ENCODE data around the gene PEX16. TPM values are rescaled to one million over a fixed set of nuclear protein-coding genes. Genes with fewer than 3 reads are reported as not detected.

The PEX16 gene
- total and polyA plus RNA-seq, 9 of the 15 experiments (the other 6 are each of a cell fraction or from before 2014, with no cell fraction given): 1.5 to 43.9 (median 14.6) TPM

DNA sequence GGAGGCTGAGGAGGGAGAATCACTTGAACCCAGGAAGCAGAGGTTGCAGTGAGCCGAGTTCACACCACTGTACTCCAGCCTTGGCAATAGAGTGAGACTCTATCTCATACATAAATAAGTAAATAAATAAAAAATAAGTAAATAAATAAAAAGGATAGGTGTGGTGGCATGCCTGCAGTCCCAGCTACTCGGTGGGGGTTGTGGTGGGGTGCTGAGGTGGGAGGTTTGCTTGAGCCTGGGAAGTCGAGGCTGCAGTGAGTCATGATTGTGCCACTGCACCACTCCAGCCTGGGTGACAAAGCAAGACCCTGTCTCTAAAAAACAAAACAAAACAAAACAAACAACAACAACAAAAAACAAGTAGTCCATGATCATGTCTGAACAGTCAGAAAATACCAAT, 7.9 kb upstream of the PEX16 start:
- peaks cover 4% of the 10 kb centered on the region; the same call in 2 of the 3 replicates for H3K79me2 ChIP-seq (ENCODE audit: control insufficient read depth, insufficient read depth, low read length)
- ChIA-PET CTCF (ENCODE audit: low intra/inter-chr PET ratio) (no interaction called here), POLR2A (interaction anchor here (0.7 to 1.7 kb wide), 3 partner anchors 20 to 356 kb away, joined by 3 to 5 read pairs (median 3); no protein-coding TSS in a partner anchor)
- H3K4me2 ChIP-seq (ENCODE audit: insufficient read depth, low read length): no peak overlapping the region
- in situ Hi-C loops (cut with MboI): no loop called here
- H3K4me1 ChIP-seq (replicated peaks in 1 of 2; ENCODE audit: control insufficient read depth in 2 of 2, insufficient read depth in 2 of 2, low read length in 2 of 2): peaks cover 10 to 71% of the 10 kb centered on the region in 2 experiments
- intact Hi-C loops (cut with micrococcal nuclease): no loop called here
- 31% methylated on average over 3 of the region's 3 CpGs for WGBS (ENCODE audit: insufficient coverage, low coverage, missing lambda C conversion rate)
- H3K9me1 ChIP-seq (ENCODE audit: control insufficient read depth, insufficient read depth, low read length): no peaks in the 10 kb centered on the region
- no peaks in the 10 kb centered on the region; the same call in none of the 2 replicates for H4K20me1 ChIP-seq (replicated peaks; ENCODE audit: control insufficient read depth, insufficient read depth, low read length)
- BruUV-seq (replicated peaks): no TSS peak
- no peak for FAIRE-seq
- no peaks in the 10 kb centered on the region for H3K9me3 ChIP-seq (replicated peaks; ENCODE audit: control insufficient read depth, insufficient read depth, low read depth, low read length)
- H3K9ac ChIP-seq (ENCODE audit: insufficient read depth in 1 of 2, low read depth in 2 of 2, low read length in 2 of 2): no peak overlapping the region
- H3K27ac ChIP-seq (ENCODE audit: extremely low read depth, low read depth, low read length): no peak overlapping the region
- no peak overlapping the region for H3K4me3 ChIP-seq
- no peak for TF ChIP-seq ARID2 (IDR thresholded peaks at IDR 0.05)
- TF ChIP-seq SMARCE1 (IDR thresholded peaks at IDR 0.05): no peak
- no peaks in the 10 kb centered on the region for H3K27me3 ChIP-seq (ENCODE audit: control insufficient read depth in 2 of 2, insufficient read depth in 2 of 2, low read length in 2 of 2)
- DNase-seq (ENCODE audit: extremely low read depth in 1 of 4, low spot score in 3 of 4): no peak
- H2AFZ ChIP-seq (ENCODE audit: low read depth, low read length): no peak overlapping the region
- H3K36me3 ChIP-seq (ENCODE audit: control insufficient read depth, insufficient read depth, low read length): peaks cover 9% of the 10 kb centered on the region; the same call in 1 of the 3 replicates
- no peak for ATAC-seq

DNA sequence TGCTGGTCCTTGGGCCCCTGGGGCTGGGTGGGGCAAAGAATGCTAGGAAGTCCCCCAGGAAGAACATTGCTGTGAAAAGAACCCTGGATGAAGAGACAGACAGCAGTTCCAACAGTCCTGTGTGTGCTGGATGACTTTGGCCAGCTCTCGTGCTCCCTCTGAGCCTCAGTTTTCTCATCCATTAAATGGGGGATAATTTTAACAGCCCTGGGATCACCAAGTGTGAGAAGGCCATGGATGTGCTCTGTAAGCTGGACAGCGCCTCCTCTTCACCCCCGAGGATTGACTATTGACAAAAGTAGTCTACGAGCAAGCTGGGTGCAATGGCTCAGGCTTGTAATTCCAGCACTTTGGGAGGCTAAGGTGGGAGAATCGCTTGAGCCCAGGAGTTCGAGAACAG, 7.2 kb upstream of the PEX16 start:
- intact Hi-C loops (cut with micrococcal nuclease) (no loop called here), in situ Hi-C loops (cut with MboI) (no loop called here)
- no peak for DNase-seq (ENCODE audit: extremely low read depth in 1 of 4, low spot score in 3 of 4)
- WGBS (ENCODE audit: insufficient coverage, low coverage, missing lambda C conversion rate): 76% methylated on average over 6 of the region's 6 CpGs
- Histone ChIP-seq H4K20me1 (replicated peaks; ENCODE audit: control insufficient read depth, insufficient read depth, low read length) (no peaks in the 10 kb centered on the region; the same call in none of the 2 replicates), H2AFZ (ENCODE audit: low read depth, low read length) (no peak overlapping the region), H3K27me3 (ENCODE audit: control insufficient read depth in 2 of 2, insufficient read depth in 2 of 2, low read length in 2 of 2) (no peaks in the 10 kb centered on the region), H3K4me1 (replicated peaks in 1 of 2; ENCODE audit: control insufficient read depth in 2 of 2, insufficient read depth in 2 of 2, low read length in 2 of 2) (peaks cover 9 to 66% of the 10 kb centered on the region in 2 experiments), H3K4me2 (ENCODE audit: insufficient read depth, low read length) (no peak overlapping the region), H3K9ac (ENCODE audit: insufficient read depth in 1 of 2, low read depth in 2 of 2, low read length in 2 of 2) (no peak overlapping the region; a peak in 1 of 4 replicates), H3K36me3 (ENCODE audit: control insufficient read depth, insufficient read depth, low read length) (peaks cover 9% of the 10 kb centered on the region; the same call in 1 of the 3 replicates), H3K27ac (ENCODE audit: extremely low read depth, low read depth, low read length) (no peak overlapping the region), H3K9me1 (ENCODE audit: control insufficient read depth, insufficient read depth, low read length) (no peaks in the 10 kb centered on the region), H3K9me3 (replicated peaks; ENCODE audit: control insufficient read depth, insufficient read depth, low read depth, low read length) (no peaks in the 10 kb centered on the region), H3K4me3 (no peak overlapping the region), H3K79me2 (ENCODE audit: control insufficient read depth, insufficient read depth, low read length) (peaks cover 4% of the 10 kb centered on the region; the same call in 2 of the 3 replicates)
- CTCF ChIA-PET (ENCODE audit: low intra/inter-chr PET ratio): interaction anchor here (0.7 kb wide), 1 partner anchor 31 kb away, joined by 3 read pairs; no protein-coding TSS in a partner anchor
- ATAC-seq: no peak
- no peak for FAIRE-seq
- POLR2A ChIA-PET: interaction anchor here (1.0 to 1.7 kb wide), 3 partner anchors 10 to 357 kb away, joined by 3 to 5 read pairs (median 3); no protein-coding TSS in a partner anchor
- BruUV-seq (replicated peaks): no TSS peak
- TF ChIP-seq REST (IDR thresholded peaks at IDR 0.05; ENCODE audit: borderline replicate concordance) (peak; percentile 51), REST (CRISPR knock-in tag; IDR thresholded peaks at IDR 0.05; ENCODE audit: low read depth) (no peak), HMGN3 (IDR thresholded peaks at IDR 0.05; ENCODE audit: borderline replicate concordance, extremely low read depth, insufficient read length, low read depth, low read length) (no peak), ZNF76 (CRISPR knock-in tag; IDR thresholded peaks at IDR 0.05; ENCODE audit: borderline replicate concordance) (no peak), ZNF24 (IDR thresholded peaks at IDR 0.05) (no peak), MTF1 (CRISPR knock-in tag; IDR thresholded peaks at IDR 0.05; ENCODE audit: borderline replicate concordance) (no peak)

All from K562 (cell line).